H1 (cell line): ENCODE measurements around the gene NBPF1. TPM values are rescaled to one million over a fixed set of nuclear protein-coding genes. Genes with fewer than 3 reads are reported as not detected.

ENCODE experiments used
- CBX5 ChIP-seq: fragments of 300-800, 300-1000 bp; sonication (generic); IDR thresholded peaks from 2 replicates; pipeline ENCODE4 v1.7.1; 2016; ENCODE audit warnings: antibody characterized with exemption, low read length, low read depth
- CEBPB ChIP-seq: IDR thresholded peaks from 2 replicates; pipeline ENCODE4 v1.6.1; 2012; ENCODE audit warnings: low read depth, low read length
- CHD2 ChIP-seq: IDR thresholded peaks from 2 replicates; pipeline ENCODE4 v1.6.1; 2012; ENCODE audit warnings: low read length, improper control_type of control experiment
- CHD7 ChIP-seq: fragments of 300-600 bp; sonication (generic); IDR thresholded peaks from 2 replicates; pipeline ENCODE4 v1.7.1; 2012; ENCODE audit warnings: low read length, moderate library complexity, mild to moderate bottlenecking, inconsistent platforms; ENCODE audit not compliant: insufficient replicate concordance
- CREB1 ChIP-seq: IDR thresholded peaks from 2 replicates; pipeline ENCODE4 v1.6.1; 2012; ENCODE audit warnings: inconsistent platforms
- HDAC6 ChIP-seq: IDR thresholded peaks from one replicate; pipeline ENCODE4 v1.7.1; 2012; ENCODE audit warnings: low read depth, mild to moderate bottlenecking, inconsistent platforms, low read length, moderate library complexity
- KDM5A ChIP-seq: fragments of 200-600 bp; IDR thresholded peaks from 2 replicates; pipeline ENCODE4 v1.7.1; 2012; ENCODE audit warnings: mild to moderate bottlenecking, low read length, inconsistent platforms, mixed read lengths
- POU5F1 ChIP-seq: IDR thresholded peaks from 2 replicates; pipeline ENCODE4 v1.6.1; 2011; ENCODE audit warnings: low read depth, mild to moderate bottlenecking, low read length, moderate library complexity
- RNF2 ChIP-seq: fragments of 200-900, 300-1000 bp; sonication (generic); IDR thresholded peaks from 2 replicates; pipeline ENCODE4 v1.7.1; 2016; ENCODE audit warnings: borderline replicate concordance, low read depth, mild to moderate bottlenecking, antibody characterized with exemption, low read length; ENCODE audit not compliant: poor library complexity, severe bottlenecking; ENCODE audit errors: missing control alignments
- SP2 ChIP-seq: IDR thresholded peaks from 2 replicates; pipeline ENCODE4 v1.6.1; 2012; ENCODE audit warnings: mild to moderate bottlenecking, low read length, inconsistent platforms
- TEAD4 ChIP-seq: IDR thresholded peaks from 2 replicates; pipeline ENCODE4 v1.6.1; 2012; ENCODE audit warnings: low read depth, low read length, inconsistent platforms, mixed read lengths
- polyA plus RNA-seq, 7 experiments: library from polyadenylated mRNA; depleted of rRNA in 3 of 7; stranded (reverse) in 5 of 7; unstranded in 2 of 7; fragments of >200 nt in 5 of 7; fragments of 200-250 nt in 2 of 7; gene quantifications; 1 replicate in 5 of 7; 2 replicates in 1 of 7; 4 replicates in 1 of 7; pipeline versions ENCODE4 v1.2.1 to v1.2.3, GENCODE V29; 2011 to 2013; ENCODE audit warnings: missing spikeins in 2 of 7, mixed read lengths in 2 of 7
- total RNA-seq: library from RNA; stranded (reverse); fragmentation: NEBNext Ultra II Directional; extraction: Animal tissue kit (Norgen Biotek cat#: 25700); gene quantifications from 2 replicates; pipeline ENCODE4 v1.2.1, GENCODE V29; 2021

NBPF1 gene
- total and polyA plus RNA-seq, 2 of the 8 experiments (the other 6 are each of a cell fraction or from before 2014, with no cell fraction given), result 9.6 to 19.3 TPM

- no peak for TF ChIP-seq CHD7
- TF ChIP-seq CEBPB, result no peak
- TF ChIP-seq CREB1, result no peak
- no peak for TF ChIP-seq SP2
- TF ChIP-seq RNF2, result peak; percentile 24
- TF ChIP-seq CBX5, result no peak
- 0 out of 2 replicates have a peak, but pooled peaks have one; percentile 1 for TF ChIP-seq TEAD4
- TF ChIP-seq CHD2, result no peak
- TF ChIP-seq KDM5A, result no peak
- no peak for TF ChIP-seq POU5F1
- no peak for TF ChIP-seq HDAC6
Observed at GRCh38 chr1:16612332-16613172, 812 bp downstream of the NBPF1 start (continued).
